B cell (primary cell): ENCODE results near the gene HOOK2. TPM values are rescaled to one million over a fixed set of nuclear protein-coding genes. Genes with fewer than 3 reads are reported as not detected.

Experiments
- ATAC-seq: fragments of 200-7000 bp; cut with Tn5 transposase; one replicate; pipeline ENCODE4 v1.10.0; 2021; ENCODE audit warnings: low read depth, mild to moderate bottlenecking, moderate number of reproducible peaks, moderate library complexity
- CTCF ChIA-PET: fragments of 350-600 bp; sonication (Branson Sonifier 250); formaldehyde crosslinking; loops from one replicate; lab custom pipeline; 2021; ENCODE audit warnings: antibody characterized with exemption, inconsistent platforms; lab: Charles Lee
- POLR2A ChIA-PET: fragments of 350-600 bp; sonication (Branson Sonifier 250); formaldehyde crosslinking; loops from one replicate; lab custom pipeline; 2021; ENCODE audit warnings: antibody characterized with exemption; lab: Charles Lee
- DNase-seq: peaks from one replicate; pipeline ENCODE4 v3.0.0; 2013
- H2AFZ ChIP-seq: 2 replicates; pipeline ENCODE4 v1.6.1; 2012; ENCODE audit warnings: mild to moderate bottlenecking, low read depth, low read length; ENCODE audit not compliant: insufficient read depth, poor library complexity, severe bottlenecking
- H3K27ac ChIP-seq, 2 donors: 1 replicate in 1 of 2; 2 replicates in 1 of 2; pipeline ENCODE4 v1.5.1; 2012 to 2013; ENCODE audit warnings: low read length in 2 of 2, mild to moderate bottlenecking in 2 of 2, moderate library complexity in 1 of 2
- H3K27me3 ChIP-seq, 4 experiments: fragments of 200-600 bp in 1 of 4; sonication (generic) in 1 of 4; replicated peaks in 1 of 4; 1 replicate in 2 of 4; 2 replicates in 2 of 4; pipeline versions ENCODE4 v1.6.1 to v1.7.0; 2013 to 2016; ENCODE audit warnings: low read length in 3 of 4, mild to moderate bottlenecking in 2 of 4, mixed read lengths in 1 of 4, moderate library complexity in 1 of 4; ENCODE audit not compliant: insufficient read depth in 4 of 4, control insufficient read depth in 3 of 4; ENCODE audit errors: control extremely low read depth in 1 of 4
- H3K36me3 ChIP-seq, 2 experiments: replicated peaks in 1 of 2; 1 replicate in 1 of 2; 2 replicates in 1 of 2; pipeline versions ENCODE4 v1.6.1 to v1.7.1; 2013; ENCODE audit warnings: low read length in 1 of 2; ENCODE audit not compliant: insufficient read depth in 2 of 2, control insufficient read depth in 1 of 2; ENCODE audit errors: control extremely low read depth in 1 of 2, extremely low read depth in 1 of 2
- H3K4me1 ChIP-seq, 2 donors: fragments of 200-600 bp in 1 of 2; sonication (generic) in 1 of 2; 1 replicate in 1 of 2; 2 replicates in 1 of 2; pipeline versions ENCODE4 v1.5.1 to v1.6.1; 2013 to 2017; ENCODE audit warnings: low read length in 2 of 2; ENCODE audit not compliant: control insufficient read depth in 2 of 2, insufficient read depth in 2 of 2
- H3K4me2 ChIP-seq: replicated peaks from 2 replicates; pipeline ENCODE3; 2012; ENCODE audit warnings: mild to moderate bottlenecking, low read depth, low read length; ENCODE audit not compliant: poor library complexity, severe bottlenecking
- H3K4me3 ChIP-seq, 5 experiments: fragments of 200-600 bp in 1 of 5; sonication (generic) in 1 of 5; 1 replicate in 3 of 5; 2 replicates in 2 of 5; pipeline versions ENCODE4 v1.5.1 to v1.7.0; 2011 to 2016; ENCODE audit warnings: low read length in 4 of 5, mild to moderate bottlenecking in 4 of 5, low read depth in 2 of 5, control low read depth in 1 of 5, moderate library complexity in 1 of 5; ENCODE audit not compliant: insufficient read depth in 1 of 5; ENCODE audit errors: control extremely low read depth in 1 of 5, extremely low read depth in 1 of 5
- H3K79me2 ChIP-seq: fragments of 200-600 bp; sonication (generic); one replicate; pipeline ENCODE4 v1.6.0; 2016; ENCODE audit warnings: low read length; ENCODE audit not compliant: control insufficient read depth, insufficient read depth
- H3K9ac ChIP-seq: fragments of 200-600 bp; sonication (generic); 2 replicates; pipeline ENCODE4 v1.6.1; 2017; ENCODE audit warnings: mild to moderate bottlenecking, low read length, moderate library complexity
- H3K9me3 ChIP-seq, 3 donors: one replicate each; pipeline versions ENCODE4 v1.6.1 to v1.7.1; 2013; ENCODE audit warnings: low read length in 2 of 3; ENCODE audit not compliant: control insufficient read depth in 2 of 3, insufficient read depth in 1 of 3; ENCODE audit errors: control extremely low read depth in 1 of 3
- H4K20me1 ChIP-seq: 2 replicates; pipeline ENCODE4 v1.6.0; 2012; ENCODE audit warnings: mild to moderate bottlenecking, low read length; ENCODE audit not compliant: insufficient read depth, control insufficient read depth, poor library complexity, severe bottlenecking
- H3K27ac Mint-ChIP-seq: one replicate; pipeline ENCODE4 v1.8.0; 2021; ENCODE audit warnings: mixed read lengths
- H3K27me3 Mint-ChIP-seq: one replicate; pipeline ENCODE4 v1.8.0; 2021; ENCODE audit warnings: mixed read lengths
- H3K4me1 Mint-ChIP-seq: one replicate; pipeline ENCODE4 v1.8.0; 2021; ENCODE audit warnings: mixed read lengths
- H3K4me3 Mint-ChIP-seq: one replicate; pipeline ENCODE4 v1.8.0; 2021; ENCODE audit warnings: mixed read lengths
- H3K9me3 Mint-ChIP-seq: one replicate; pipeline ENCODE4 v1.8.0; 2022; ENCODE audit warnings: mixed read lengths; ENCODE audit not compliant: insufficient read depth
- EZH2 ChIP-seq: IDR thresholded peaks from 2 replicates; pipeline ENCODE4 v1.6.1; 2012; ENCODE audit warnings: borderline replicate concordance, low read depth, mild to moderate bottlenecking, moderate library complexity, low read length; ENCODE audit not compliant: insufficient read depth, poor library complexity, severe bottlenecking
- WGBS: methylation state at CpG from one replicate; pipeline ENCODE4 v1.1.5; 2013; ENCODE audit warnings: missing lambda C conversion rate; ENCODE audit not compliant: insufficient coverage; 5-methylcytosine and 5-hydroxymethylcytosine counted together
- intact Hi-C: fragments of 100-400 bp; cut with micrococcal nuclease; formaldehyde crosslinking; loops from one replicate; pipeline ENCODE4 v1.10.0; 2022
- polyA plus RNA-seq: library from polyadenylated mRNA; depleted of rRNA; stranded (reverse); fragments of >200 nt; gene quantifications from 2 replicates; pipeline ENCODE4 v1.2.3, GENCODE V29; 2012
- total RNA-seq, 2 donors: library from RNA; stranded (reverse); fragments of 120-200 nt in 1 of 2; gene quantifications; 1 replicate in 1 of 2; 2 replicates in 1 of 2; pipeline versions ENCODE4 v1.2.3 to v1.2.4, GENCODE V29; 2013 to 2022
- TF ChIP-seq, protein P1 (sequence below): fragments of 200-600 bp; IDR thresholded peaks from one replicate; pipeline ENCODE4 v1.8.0; 2022; ENCODE audit warnings: antibody characterized with exemption, mild to moderate bottlenecking

HOOK2 gene
- total and polyA plus RNA-seq, 2 donors (not counting 1 experiment from before 2014, with no cell fraction given) = 30.3 to 33.4 TPM

DNA sequence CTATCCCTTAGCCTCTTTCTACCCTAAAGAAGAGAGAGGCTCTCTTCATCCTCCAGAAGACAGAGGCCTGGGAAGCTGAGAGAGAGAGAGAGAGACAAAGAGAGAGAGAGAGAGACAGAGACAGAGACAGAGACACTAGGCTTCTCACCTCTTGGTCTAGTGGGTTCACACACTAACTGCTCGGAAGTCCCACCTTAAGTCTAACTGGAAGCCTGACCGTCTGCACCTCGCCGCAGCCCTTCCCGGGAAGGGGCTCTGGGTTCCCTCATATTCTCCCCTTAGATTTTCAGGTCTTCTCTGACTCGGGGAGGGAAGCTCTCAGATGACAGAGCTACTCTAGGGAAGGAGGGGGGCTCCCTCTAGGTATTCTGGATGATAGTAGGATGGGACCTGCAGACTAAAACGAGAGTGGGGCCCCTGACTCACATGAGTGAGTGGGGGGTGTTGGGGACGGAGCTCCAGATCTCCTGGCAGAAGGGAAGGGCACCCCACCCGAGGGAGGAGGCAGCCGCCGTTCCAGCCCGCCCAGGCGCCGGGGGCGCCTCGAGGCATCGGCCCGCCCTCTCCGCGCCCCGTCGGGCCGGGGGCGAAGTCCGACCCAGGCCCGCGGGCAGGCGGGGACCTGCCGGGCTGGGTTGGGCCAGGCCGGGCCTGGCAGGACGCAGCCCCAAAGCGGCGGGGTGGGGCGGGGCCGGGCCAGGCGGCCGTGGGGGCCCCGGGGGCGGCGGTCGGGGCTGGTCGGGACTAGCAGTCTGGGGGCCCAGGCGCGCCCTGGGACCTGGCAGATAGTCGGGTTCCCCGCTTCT lies 13.9 kb upstream of the HOOK2 start:
- H3K4me2 ChIP-seq = peak overlapping the region; percentile 91
- Mint-ChIP-seq H3K27ac (peak overlapping the region; percentile 99), H3K9me3 (no peaks in the 10 kb centered on the region), H3K4me1 (peaks cover 36% of the 10 kb centered on the region), H3K4me3 (peak overlapping the region; percentile 97), H3K27me3 (no peaks in the 10 kb centered on the region)
- intact Hi-C loops = loop anchor here (5.0 kb wide), 1 partner anchor 1207 kb away; no protein-coding TSS in a partner anchor
- peaks cover 20% of the 10 kb centered on the region for H3K79me2 ChIP-seq
- ATAC-seq = no peak
- peaks cover 52 to 64% of the 10 kb centered on the region in 2 donors for H3K4me1 ChIP-seq
- peak; percentile 80 for DNase-seq
- peak overlapping the region; percentile 95 to 97 for H3K27ac ChIP-seq
- H3K9me3 ChIP-seq = no peaks in the 10 kb centered on the region
- H3K27me3 ChIP-seq = no peaks in the 10 kb centered on the region
- peaks cover 19% of the 10 kb centered on the region for H4K20me1 ChIP-seq
- ChIA-PET POLR2A (interaction anchor here (0.5 to 4.5 kb wide), 7 partner anchors 12 to 1048 kb away, joined by 3 to 36 read pairs (median 4); partner anchors contain the start of gene FBXW9), CTCF (interaction anchor here (1.0 to 5.0 kb wide), 3 partner anchors 12 to 29 kb away, joined by 3 to 65 read pairs (median 3); no protein-coding TSS in a partner anchor)
- peak overlapping the region; percentile 67 to 99 (median 97) for H3K4me3 ChIP-seq
- peak overlapping the region; percentile 86 for H3K9ac ChIP-seq
- H3K36me3 ChIP-seq = peaks cover 0 to 4% of the 10 kb centered on the region in 2 experiments
- WGBS = 1% methylated on average over 41 of the region's 46 CpGs
- H2AFZ ChIP-seq = no peak overlapping the region
- no peak for TF ChIP-seq EZH2
- TF ChIP-seq, protein P1, sequence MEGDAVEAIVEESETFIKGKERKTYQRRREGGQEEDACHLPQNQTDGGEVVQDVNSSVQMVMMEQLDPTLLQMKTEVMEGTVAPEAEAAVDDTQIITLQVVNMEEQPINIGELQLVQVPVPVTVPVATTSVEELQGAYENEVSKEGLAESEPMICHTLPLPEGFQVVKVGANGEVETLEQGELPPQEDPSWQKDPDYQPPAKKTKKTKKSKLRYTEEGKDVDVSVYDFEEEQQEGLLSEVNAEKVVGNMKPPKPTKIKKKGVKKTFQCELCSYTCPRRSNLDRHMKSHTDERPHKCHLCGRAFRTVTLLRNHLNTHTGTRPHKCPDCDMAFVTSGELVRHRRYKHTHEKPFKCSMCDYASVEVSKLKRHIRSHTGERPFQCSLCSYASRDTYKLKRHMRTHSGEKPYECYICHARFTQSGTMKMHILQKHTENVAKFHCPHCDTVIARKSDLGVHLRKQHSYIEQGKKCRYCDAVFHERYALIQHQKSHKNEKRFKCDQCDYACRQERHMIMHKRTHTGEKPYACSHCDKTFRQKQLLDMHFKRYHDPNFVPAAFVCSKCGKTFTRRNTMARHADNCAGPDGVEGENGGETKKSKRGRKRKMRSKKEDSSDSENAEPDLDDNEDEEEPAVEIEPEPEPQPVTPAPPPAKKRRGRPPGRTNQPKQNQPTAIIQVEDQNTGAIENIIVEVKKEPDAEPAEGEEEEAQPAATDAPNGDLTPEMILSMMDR = no peak
